Measurements from ENCODE around the gene ZNF398. TPM values are rescaled to one million over a fixed set of nuclear protein-coding genes. Genes with fewer than 3 reads are reported as not detected.

Gene ZNF398
- total and polyA plus RNA-seq, 9 of the 15 experiments (the other 6 are each of a cell fraction or from before 2014, with no cell fraction given), result 4.0 to 18.6 (median 10.4) TPM

DNA sequence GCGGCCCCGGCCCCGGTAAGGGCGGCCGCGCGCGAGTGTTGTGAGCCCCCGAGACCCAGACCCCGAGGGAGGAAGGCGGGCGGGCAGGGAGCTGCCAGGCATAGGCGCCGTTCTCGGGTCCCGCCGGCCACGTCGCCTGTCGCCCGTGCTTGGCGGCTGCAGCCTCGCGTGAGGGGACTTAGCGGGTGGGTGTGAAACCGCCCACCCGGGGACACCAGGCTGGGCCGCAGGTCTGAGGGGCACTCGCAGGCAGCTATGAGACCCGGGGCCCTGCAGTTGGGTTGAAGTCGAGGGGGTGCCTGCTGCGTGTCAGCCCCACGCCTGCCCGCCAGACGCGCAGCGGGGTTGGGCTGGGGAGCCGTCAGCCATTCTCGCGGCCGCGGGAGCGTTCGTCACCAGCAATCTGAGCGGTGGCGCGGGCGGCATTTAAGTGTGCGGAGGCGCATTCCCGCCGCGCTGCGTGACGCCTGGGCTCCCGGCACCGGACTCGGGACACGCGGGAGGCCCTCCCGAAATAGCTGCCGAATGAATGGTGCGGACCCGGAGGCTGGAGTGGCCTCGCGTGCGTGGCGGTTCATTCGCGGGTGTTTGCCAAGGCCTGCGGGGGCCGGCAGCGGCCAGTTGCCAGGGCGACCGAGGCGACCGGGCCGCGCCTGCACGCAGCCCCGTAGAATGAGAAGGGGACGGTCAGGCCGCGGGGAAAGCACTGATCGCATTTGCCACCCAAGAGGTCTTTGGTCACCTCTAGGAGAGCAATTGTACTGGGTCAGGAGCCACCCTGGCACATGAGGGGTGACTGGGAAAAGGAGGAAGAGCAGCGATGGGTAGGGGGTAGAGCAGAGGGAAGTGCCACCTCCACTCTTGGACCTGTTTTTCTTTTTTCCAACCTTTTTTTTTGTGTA lies 750 bp downstream of the ZNF398 start (continued):
- TF ChIP-seq NR3C1 (CRISPR knock-in tag; IDR thresholded peaks at IDR 0.05) (peak; percentile 52; the same call in 1 of the 2 replicates), FOXO4 (CRISPR knock-in tag; IDR thresholded peaks at IDR 0.05) (0 out of 2 replicates have a peak, but pooled peaks have one; percentile 14), ZBED1 (IDR thresholded peaks at IDR 0.05) (no peak), ZNF197 (CRISPR knock-in tag; IDR thresholded peaks at IDR 0.05; ENCODE audit: low read depth) (no peak), NELFE (IDR thresholded peaks at IDR 0.05; ENCODE audit: insufficient read depth, insufficient read length) (no peak), NR4A1 (CRISPR knock-in tag; IDR thresholded peaks at IDR 0.05) (peak; percentile 73; the same call in 1 of the 2 replicates), NR4A1 (tag; IDR thresholded peaks at IDR 0.05) (no peak), HDAC2 (IDR thresholded peaks at IDR 0.05) (peak; percentile 70), USF1 (CRISPR knock-in tag; IDR thresholded peaks at IDR 0.05) (peak; percentile 53), TEAD1 (CRISPR knock-in tag; IDR thresholded peaks at IDR 0.05) (peak in 1 of 2 experiments; percentile 89; a peak in 2 of 4 replicates), NEUROD1 (IDR thresholded peaks at IDR 0.05; ENCODE audit: borderline replicate concordance, low read depth, low read length, partially characterized antibody) (peak; percentile 15), EWSR1 (IDR thresholded peaks at IDR 0.05; ENCODE audit: borderline replicate concordance, low read depth, partially characterized antibody) (no peak), SIN3A (IDR thresholded peaks at IDR 0.05; ENCODE audit: borderline replicate concordance in 2 of 2, control insufficient read depth in 1 of 2, low read depth in 2 of 2, low read length in 2 of 2) (peak; percentile 38 to 83; a peak in 3 of 4 replicates), RBM17 (IDR thresholded peaks at IDR 0.05; ENCODE audit: borderline replicate concordance, low read depth, low read length) (no peak), SRSF7 (optimal IDR thresholded peaks at IDR 0.05; ENCODE audit: low read depth, low read length) (no peak), KAT8 (IDR thresholded peaks at IDR 0.05; ENCODE audit: low read depth) (no peak), ATF7 (IDR thresholded peaks at IDR 0.05) (peak; percentile 35), ETV1 (tag; conservative IDR thresholded peaks at IDR 0.05; ENCODE audit: low read depth) (no peak), JUN (IDR thresholded peaks at IDR 0.05; ENCODE audit: borderline replicate concordance, low read depth, low read length) (no peak), JUN (CRISPR knock-in tag; IDR thresholded peaks at IDR 0.05; ENCODE audit: borderline replicate concordance) (peak; percentile 56; the same call in 1 of the 2 replicates), ZC3H4 (CRISPR knock-in tag; IDR thresholded peaks at IDR 0.05; ENCODE audit: borderline replicate concordance) (peak; percentile 2; the same call in 1 of the 2 replicates), BCOR (IDR thresholded peaks at IDR 0.05) (peak; percentile 40; the same call in 1 of the 2 replicates)
- TF ChIP-seq, protein P1, sequence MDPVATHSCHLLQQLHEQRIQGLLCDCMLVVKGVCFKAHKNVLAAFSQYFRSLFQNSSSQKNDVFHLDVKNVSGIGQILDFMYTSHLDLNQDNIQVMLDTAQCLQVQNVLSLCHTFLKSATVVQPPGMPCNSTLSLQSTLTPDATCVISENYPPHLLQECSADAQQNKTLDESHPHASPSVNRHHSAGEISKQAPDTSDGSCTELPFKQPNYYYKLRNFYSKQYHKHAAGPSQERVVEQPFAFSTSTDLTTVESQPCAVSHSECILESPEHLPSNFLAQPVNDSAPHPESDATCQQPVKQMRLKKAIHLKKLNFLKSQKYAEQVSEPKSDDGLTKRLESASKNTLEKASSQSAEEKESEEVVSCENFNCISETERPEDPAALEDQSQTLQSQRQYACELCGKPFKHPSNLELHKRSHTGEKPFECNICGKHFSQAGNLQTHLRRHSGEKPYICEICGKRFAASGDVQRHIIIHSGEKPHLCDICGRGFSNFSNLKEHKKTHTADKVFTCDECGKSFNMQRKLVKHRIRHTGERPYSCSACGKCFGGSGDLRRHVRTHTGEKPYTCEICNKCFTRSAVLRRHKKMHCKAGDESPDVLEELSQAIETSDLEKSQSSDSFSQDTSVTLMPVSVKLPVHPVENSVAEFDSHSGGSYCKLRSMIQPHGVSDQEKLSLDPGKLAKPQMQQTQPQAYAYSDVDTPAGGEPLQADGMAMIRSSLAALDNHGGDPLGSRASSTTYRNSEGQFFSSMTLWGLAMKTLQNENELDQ (CRISPR knock-in tag; IDR thresholded peaks at IDR 0.05; ENCODE audit: borderline replicate concordance), result 0 out of 2 replicates have a peak, but pooled peaks have one; percentile 76

Measured in K562 (cell line).